WTC11 (cell line): ENCODE results near the gene HGS. TPM values are rescaled to one million over a fixed set of nuclear protein-coding genes. Genes with fewer than 3 reads are reported as not detected.

Experiments
- ATAC-seq: fragments of 200-7000 bp; cut with Tn5 transposase; 2 replicates; pipeline ENCODE4 v1.10.0; 2021; ENCODE audit warnings: mild to moderate bottlenecking, moderate library complexity
- CTCF ChIA-PET: fragments of 300-600 bp; sonication (Branson Sonifier 250); formaldehyde crosslinking; loops from one replicate; lab custom pipeline; 2021; ENCODE audit warnings: antibody characterized with exemption; lab: Charles Lee
- POLR2A ChIA-PET: fragments of 350-600 bp; sonication (Branson Sonifier 250); formaldehyde crosslinking; loops from one replicate; lab custom pipeline; 2021; ENCODE audit warnings: antibody characterized with exemption; lab: Charles Lee
- DNase-seq: peaks from one replicate; pipeline ENCODE4 v3.0.0; 2021; ENCODE audit warnings: low spot score
- H3K27ac Mint-ChIP-seq: 2 replicates; pipeline ENCODE4 v1.8.0; 2021; ENCODE audit warnings: mixed read lengths
- H3K27me3 Mint-ChIP-seq: 2 replicates; pipeline ENCODE4 v1.8.0; 2021; ENCODE audit warnings: low read depth, mild to moderate bottlenecking, moderate library complexity, mixed read lengths
- H3K36me3 Mint-ChIP-seq: 2 replicates; pipeline ENCODE4 v1.8.0; 2021; ENCODE audit warnings: mixed read lengths
- H3K4me1 Mint-ChIP-seq: 2 replicates; pipeline ENCODE4 v1.8.0; 2022; ENCODE audit warnings: mixed read lengths
- H3K4me3 Mint-ChIP-seq: 2 replicates; pipeline ENCODE4 v1.8.0; 2021; ENCODE audit warnings: mild to moderate bottlenecking, moderate library complexity, mixed read lengths
- H3K9me3 Mint-ChIP-seq: 2 replicates; pipeline ENCODE4 v1.8.0; 2021; ENCODE audit warnings: mixed read lengths
- CREB1 ChIP-seq: sonication (generic); formaldehyde crosslinking; IDR thresholded peaks from 2 replicates; pipeline ENCODE4 v1.8.0; 2023; ENCODE audit warnings: mild to moderate bottlenecking, missing genetic modification reagents
- EMX1 ChIP-seq: fragments of 250-450 bp; sonication (Bioruptor Pico); IDR thresholded peaks from 2 replicates; pipeline ENCODE4 v1.8.0; 2021; ENCODE audit warnings: mild to moderate bottlenecking
- ESRRA ChIP-seq: sonication (generic); formaldehyde crosslinking; IDR thresholded peaks from 2 replicates; pipeline ENCODE4 v1.8.1; 2022; ENCODE audit warnings: mild to moderate bottlenecking, missing genetic modification reagents, borderline replicate concordance
- FOXJ3 ChIP-seq: sonication (generic); formaldehyde crosslinking; IDR thresholded peaks from 2 replicates; pipeline ENCODE4 v1.9.0; 2021; ENCODE audit warnings: missing genetic modification reagents, mild to moderate bottlenecking, borderline replicate concordance
- GRHL2 ChIP-seq: fragments of 250-450 bp; sonication (Bioruptor Pico); IDR thresholded peaks from 2 replicates; pipeline ENCODE4 v1.8.0; 2022; ENCODE audit warnings: mild to moderate bottlenecking, moderate library complexity; ENCODE audit not compliant: insufficient replicate concordance, severe bottlenecking
- JAZF1 ChIP-seq: fragments of 250-450 bp; sonication (Bioruptor Pico); IDR thresholded peaks from 2 replicates; pipeline ENCODE4 v1.9.0; 2021; ENCODE audit warnings: moderate library complexity, mild to moderate bottlenecking, inconsistent platforms
- KAT7 ChIP-seq: sonication (generic); formaldehyde crosslinking; IDR thresholded peaks from 2 replicates; pipeline ENCODE4 v1.8.1; 2023; ENCODE audit warnings: missing genetic modification reagents, mild to moderate bottlenecking, borderline replicate concordance
- NR3C1 ChIP-seq: sonication (generic); formaldehyde crosslinking; conservative IDR thresholded peaks from 2 replicates; pipeline ENCODE4 v1.8.1; 2023; ENCODE audit warnings: low read depth, mild to moderate bottlenecking, missing genetic modification reagents
- SMAD4 ChIP-seq: sonication (generic); formaldehyde crosslinking; IDR thresholded peaks from 2 replicates; pipeline ENCODE4 v1.8.0; 2022; ENCODE audit warnings: mild to moderate bottlenecking, missing genetic modification reagents
- SOX15 ChIP-seq: fragments of 250-450 bp; sonication (Bioruptor Pico); IDR thresholded peaks from 2 replicates; pipeline ENCODE4 v1.9.0; 2021; ENCODE audit warnings: mild to moderate bottlenecking
- TP53 ChIP-seq: sonication (generic); formaldehyde crosslinking; IDR thresholded peaks from 2 replicates; pipeline ENCODE4 v1.8.1; 2023; ENCODE audit warnings: mild to moderate bottlenecking, missing genetic modification reagents
- ZNF219 ChIP-seq: sonication (generic); formaldehyde crosslinking; IDR thresholded peaks from 2 replicates; pipeline ENCODE4 v1.8.0; 2023; ENCODE audit warnings: missing genetic modification reagents, mild to moderate bottlenecking, borderline replicate concordance
- ZNF416 ChIP-seq: fragments of 250-450 bp; sonication (Bioruptor Pico); IDR thresholded peaks from 2 replicates; pipeline ENCODE4 v1.9.0; 2021; ENCODE audit warnings: mild to moderate bottlenecking, inconsistent platforms
- total RNA-seq: library from RNA; stranded (reverse); gene quantifications from 3 replicates; pipeline ENCODE4 v1.2.3, GENCODE V29; 2021
- TF ChIP-seq, protein P1 (sequence below): sonication (generic); formaldehyde crosslinking; IDR thresholded peaks from 2 replicates; pipeline ENCODE4 v1.8.1; 2022; ENCODE audit warnings: missing genetic modification reagents, borderline replicate concordance
- TF ChIP-seq, protein P2 (sequence below): sonication (generic); formaldehyde crosslinking; IDR thresholded peaks from 2 replicates; pipeline ENCODE4 v1.8.1; 2022; ENCODE audit warnings: mild to moderate bottlenecking, missing genetic modification reagents, moderate library complexity, borderline replicate concordance
- TF ChIP-seq, protein P3 (sequence below): sonication (generic); formaldehyde crosslinking; IDR thresholded peaks from 2 replicates; pipeline ENCODE4 v1.8.1; 2023; ENCODE audit warnings: mild to moderate bottlenecking, moderate library complexity, missing genetic modification reagents
- TF ChIP-seq, protein P4 (sequence below): fragments of 250-450 bp; sonication (Bioruptor Pico); IDR thresholded peaks from 2 replicates; pipeline ENCODE4 v1.8.0; 2021; ENCODE audit warnings: mild to moderate bottlenecking
- TF ChIP-seq, protein P5 (sequence below): sonication (generic); formaldehyde crosslinking; IDR thresholded peaks from 2 replicates; pipeline ENCODE4 v1.8.1; 2022; ENCODE audit warnings: low read depth, missing genetic modification reagents, borderline replicate concordance
- TF ChIP-seq, protein P6 (sequence below): sonication (generic); formaldehyde crosslinking; IDR thresholded peaks from 2 replicates; pipeline ENCODE4 v1.8.0; 2022; ENCODE audit warnings: mild to moderate bottlenecking, missing genetic modification reagents
- TF ChIP-seq, protein P7 (sequence below): fragments of 250-450 bp; sonication (Bioruptor Pico); IDR thresholded peaks from 2 replicates; pipeline ENCODE4 v1.9.0; 2021; ENCODE audit warnings: moderate library complexity, mild to moderate bottlenecking, inconsistent platforms, borderline replicate concordance

Gene HGS
- total RNA-seq, 1 experiment from 2014 or later, result 113 TPM

DNA sequence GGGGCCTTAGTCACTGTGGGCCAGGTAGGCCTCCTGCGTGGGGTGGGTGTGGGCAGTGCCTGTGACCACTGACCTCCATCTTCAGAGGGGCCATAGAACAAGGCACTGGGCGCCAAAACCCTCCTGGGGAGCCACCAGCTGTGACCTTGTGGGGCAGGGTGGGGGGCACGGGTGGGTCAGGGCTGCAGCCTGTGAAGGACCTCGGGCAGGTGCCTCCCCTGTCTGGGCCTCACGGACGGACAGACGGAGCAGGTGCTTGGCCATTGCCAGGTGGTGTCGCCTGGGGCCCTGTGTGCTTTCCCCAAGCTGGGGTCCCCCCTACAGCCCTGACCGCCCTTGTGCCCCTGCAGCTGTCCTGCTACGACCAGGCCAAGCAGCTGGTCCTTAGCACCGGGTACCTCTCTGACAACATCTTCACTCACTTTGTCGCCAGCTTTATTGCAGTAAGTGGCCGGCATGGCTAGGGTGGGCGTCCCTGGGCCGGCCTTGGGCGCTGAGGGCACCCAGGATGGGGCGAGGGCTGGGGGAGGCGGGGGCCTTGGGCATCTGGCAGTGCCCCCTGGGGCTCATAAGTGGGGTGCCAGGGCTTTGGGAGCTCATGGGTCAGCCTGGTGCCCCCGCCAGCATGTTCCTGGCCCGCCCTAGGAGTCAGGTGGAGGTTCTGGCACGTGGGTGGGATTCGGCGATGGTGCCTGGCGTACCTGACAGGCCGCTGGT is 33.4 kb downstream of the HGS start:
- Mint-ChIP-seq H3K27ac (no peak overlapping the region), H3K27me3 (peaks cover 2% of the 10 kb centered on the region; the same call in 1 of the 2 replicates), H3K4me3 (no peak overlapping the region), H3K36me3 (0 out of 2 replicates have a peak, but pooled peaks cover 4% of the 10 kb centered on the region), H3K9me3 (no peaks in the 10 kb centered on the region), H3K4me1 (peaks cover 7% of the 10 kb centered on the region)
- DNase-seq, result no peak
- ChIA-PET CTCF (interaction anchor here (1.0 kb wide), 1 partner anchor 150 kb away, joined by 4 read pairs; no protein-coding TSS in a partner anchor), POLR2A (no interaction called here)
- no peak for ATAC-seq
- TF ChIP-seq NR3C1, result no peak
- TF ChIP-seq ZNF416, result no peak
- no peak for TF ChIP-seq ZNF219 (CRISPR knock-in tag)
- TF ChIP-seq, protein P1, sequence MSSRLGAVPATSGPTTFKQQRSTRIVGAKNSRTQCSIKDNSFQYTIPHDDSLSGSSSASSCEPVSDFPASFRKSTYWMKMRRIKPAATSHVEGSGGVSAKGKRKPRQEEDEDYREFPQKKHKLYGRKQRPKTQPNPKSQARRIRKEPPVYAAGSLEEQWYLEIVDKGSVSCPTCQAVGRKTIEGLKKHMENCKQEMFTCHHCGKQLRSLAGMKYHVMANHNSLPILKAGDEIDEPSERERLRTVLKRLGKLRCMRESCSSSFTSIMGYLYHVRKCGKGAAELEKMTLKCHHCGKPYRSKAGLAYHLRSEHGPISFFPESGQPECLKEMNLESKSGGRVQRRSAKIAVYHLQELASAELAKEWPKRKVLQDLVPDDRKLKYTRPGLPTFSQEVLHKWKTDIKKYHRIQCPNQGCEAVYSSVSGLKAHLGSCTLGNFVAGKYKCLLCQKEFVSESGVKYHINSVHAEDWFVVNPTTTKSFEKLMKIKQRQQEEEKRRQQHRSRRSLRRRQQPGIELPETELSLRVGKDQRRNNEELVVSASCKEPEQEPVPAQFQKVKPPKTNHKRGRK (CRISPR knock-in tag), result no peak
- TF ChIP-seq, protein P2, sequence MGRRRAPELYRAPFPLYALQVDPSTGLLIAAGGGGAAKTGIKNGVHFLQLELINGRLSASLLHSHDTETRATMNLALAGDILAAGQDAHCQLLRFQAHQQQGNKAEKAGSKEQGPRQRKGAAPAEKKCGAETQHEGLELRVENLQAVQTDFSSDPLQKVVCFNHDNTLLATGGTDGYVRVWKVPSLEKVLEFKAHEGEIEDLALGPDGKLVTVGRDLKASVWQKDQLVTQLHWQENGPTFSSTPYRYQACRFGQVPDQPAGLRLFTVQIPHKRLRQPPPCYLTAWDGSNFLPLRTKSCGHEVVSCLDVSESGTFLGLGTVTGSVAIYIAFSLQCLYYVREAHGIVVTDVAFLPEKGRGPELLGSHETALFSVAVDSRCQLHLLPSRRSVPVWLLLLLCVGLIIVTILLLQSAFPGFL, result no peak
- TF ChIP-seq FOXJ3 (CRISPR knock-in tag), result no peak
- no peak for TF ChIP-seq CREB1 (CRISPR knock-in tag)
- TF ChIP-seq ESRRA (CRISPR knock-in tag), result no peak
- no peak for TF ChIP-seq TP53 (CRISPR knock-in tag)
- no peak for TF ChIP-seq JAZF1 (CRISPR knock-in tag)
- no peak for TF ChIP-seq KAT7 (CRISPR knock-in tag)
- TF ChIP-seq, protein P3, sequence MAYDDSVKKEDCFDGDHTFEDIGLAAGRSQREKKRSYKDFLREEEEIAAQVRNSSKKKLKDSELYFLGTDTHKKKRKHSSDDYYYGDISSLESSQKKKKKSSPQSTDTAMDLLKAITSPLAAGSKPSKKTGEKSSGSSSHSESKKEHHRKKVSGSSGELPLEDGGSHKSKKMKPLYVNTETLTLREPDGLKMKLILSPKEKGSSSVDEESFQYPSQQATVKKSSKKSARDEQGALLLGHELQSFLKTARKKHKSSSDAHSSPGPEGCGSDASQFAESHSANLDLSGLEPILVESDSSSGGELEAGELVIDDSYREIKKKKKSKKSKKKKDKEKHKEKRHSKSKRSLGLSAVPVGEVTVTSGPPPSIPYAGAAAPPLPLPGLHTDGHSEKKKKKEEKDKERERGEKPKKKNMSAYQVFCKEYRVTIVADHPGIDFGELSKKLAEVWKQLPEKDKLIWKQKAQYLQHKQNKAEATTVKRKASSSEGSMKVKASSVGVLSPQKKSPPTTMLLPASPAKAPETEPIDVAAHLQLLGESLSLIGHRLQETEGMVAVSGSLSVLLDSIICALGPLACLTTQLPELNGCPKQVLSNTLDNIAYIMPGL (CRISPR knock-in tag), result no peak
- no peak for TF ChIP-seq SMAD4 (CRISPR knock-in tag)
- TF ChIP-seq EMX1 (CRISPR knock-in tag), result no peak
- TF ChIP-seq, protein P4, sequence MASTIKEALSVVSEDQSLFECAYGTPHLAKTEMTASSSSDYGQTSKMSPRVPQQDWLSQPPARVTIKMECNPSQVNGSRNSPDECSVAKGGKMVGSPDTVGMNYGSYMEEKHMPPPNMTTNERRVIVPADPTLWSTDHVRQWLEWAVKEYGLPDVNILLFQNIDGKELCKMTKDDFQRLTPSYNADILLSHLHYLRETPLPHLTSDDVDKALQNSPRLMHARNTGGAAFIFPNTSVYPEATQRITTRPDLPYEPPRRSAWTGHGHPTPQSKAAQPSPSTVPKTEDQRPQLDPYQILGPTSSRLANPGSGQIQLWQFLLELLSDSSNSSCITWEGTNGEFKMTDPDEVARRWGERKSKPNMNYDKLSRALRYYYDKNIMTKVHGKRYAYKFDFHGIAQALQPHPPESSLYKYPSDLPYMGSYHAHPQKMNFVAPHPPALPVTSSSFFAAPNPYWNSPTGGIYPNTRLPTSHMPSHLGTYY (CRISPR knock-in tag), result no peak
- TF ChIP-seq, protein P5, sequence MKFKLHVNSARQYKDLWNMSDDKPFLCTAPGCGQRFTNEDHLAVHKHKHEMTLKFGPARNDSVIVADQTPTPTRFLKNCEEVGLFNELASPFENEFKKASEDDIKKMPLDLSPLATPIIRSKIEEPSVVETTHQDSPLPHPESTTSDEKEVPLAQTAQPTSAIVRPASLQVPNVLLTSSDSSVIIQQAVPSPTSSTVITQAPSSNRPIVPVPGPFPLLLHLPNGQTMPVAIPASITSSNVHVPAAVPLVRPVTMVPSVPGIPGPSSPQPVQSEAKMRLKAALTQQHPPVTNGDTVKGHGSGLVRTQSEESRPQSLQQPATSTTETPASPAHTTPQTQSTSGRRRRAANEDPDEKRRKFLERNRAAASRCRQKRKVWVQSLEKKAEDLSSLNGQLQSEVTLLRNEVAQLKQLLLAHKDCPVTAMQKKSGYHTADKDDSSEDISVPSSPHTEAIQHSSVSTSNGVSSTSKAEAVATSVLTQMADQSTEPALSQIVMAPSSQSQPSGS, result no peak
- no peak for TF ChIP-seq GRHL2 (CRISPR knock-in tag)
- TF ChIP-seq, protein P6, sequence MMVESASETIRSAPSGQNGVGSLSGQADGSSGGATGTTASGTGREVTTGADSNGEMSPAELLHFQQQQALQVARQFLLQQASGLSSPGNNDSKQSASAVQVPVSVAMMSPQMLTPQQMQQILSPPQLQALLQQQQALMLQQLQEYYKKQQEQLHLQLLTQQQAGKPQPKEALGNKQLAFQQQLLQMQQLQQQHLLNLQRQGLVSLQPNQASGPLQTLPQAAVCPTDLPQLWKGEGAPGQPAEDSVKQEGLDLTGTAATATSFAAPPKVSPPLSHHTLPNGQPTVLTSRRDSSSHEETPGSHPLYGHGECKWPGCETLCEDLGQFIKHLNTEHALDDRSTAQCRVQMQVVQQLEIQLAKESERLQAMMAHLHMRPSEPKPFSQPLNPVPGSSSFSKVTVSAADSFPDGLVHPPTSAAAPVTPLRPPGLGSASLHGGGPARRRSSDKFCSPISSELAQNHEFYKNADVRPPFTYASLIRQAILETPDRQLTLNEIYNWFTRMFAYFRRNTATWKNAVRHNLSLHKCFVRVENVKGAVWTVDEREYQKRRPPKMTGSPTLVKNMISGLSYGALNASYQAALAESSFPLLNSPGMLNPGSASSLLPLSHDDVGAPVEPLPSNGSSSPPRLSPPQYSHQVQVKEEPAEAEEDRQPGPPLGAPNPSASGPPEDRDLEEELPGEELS (CRISPR knock-in tag), result no peak
- TF ChIP-seq, protein P7, sequence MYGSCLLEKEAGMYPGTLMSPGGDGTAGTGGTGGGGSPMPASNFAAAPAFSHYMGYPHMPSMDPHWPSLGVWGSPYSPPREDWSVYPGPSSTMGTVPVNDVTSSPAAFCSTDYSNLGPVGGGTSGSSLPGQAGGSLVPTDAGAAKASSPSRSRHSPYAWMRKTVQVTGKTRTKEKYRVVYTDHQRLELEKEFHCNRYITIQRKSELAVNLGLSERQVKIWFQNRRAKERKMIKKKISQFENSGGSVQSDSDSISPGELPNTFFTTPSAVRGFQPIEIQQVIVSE (CRISPR knock-in tag), result no peak
- TF ChIP-seq SOX15 (CRISPR knock-in tag), result no peak
